Body of pancreas (tissue), 4 donors: ENCODE results near the gene ELOVL6. TPM values are rescaled to one million over a fixed set of nuclear protein-coding genes. Genes with fewer than 3 reads are reported as not detected.
A peak's percentile ranks its signal among the peaks of the same experiment; 100 is the strongest.

ENCODE experiments used
- ATAC-seq: fragments of 150-250 bp; one replicate; pipeline ENCODE4 v1.9.1; 2016
- DNase-seq, 4 donors: peaks; one replicate each; pipeline ENCODE4 v3.0.0-alpha.2; 2019
- H3K27ac ChIP-seq, 4 donors: fragments of 200-600 bp; sonication (generic); 1 replicate in 3 of 4; 2 replicates in 1 of 4; pipeline versions ENCODE4 v1.5.1 to v1.6.1; 2016 to 2019; ENCODE audit warnings: mild to moderate bottlenecking in 1 of 4, mixed read lengths in 1 of 4, moderate library complexity in 1 of 4
- H3K27me3 ChIP-seq, 2 donors: fragments of 200-600 bp; sonication (generic); one replicate each; pipeline ENCODE4 v1.6.0; 2016; ENCODE audit warnings: mild to moderate bottlenecking in 1 of 2
- H3K36me3 ChIP-seq, 2 donors: fragments of 200-600 bp; sonication (generic); replicated peaks in 1 of 2; 2 replicates each; pipeline ENCODE4 v1.5.1; 2016; ENCODE audit warnings: low read depth in 2 of 2; ENCODE audit not compliant: insufficient read depth in 1 of 2
- H3K4me1 ChIP-seq: fragments of 200-600 bp; sonication (generic); one replicate; pipeline ENCODE4 v1.6.0; 2016
- H3K4me3 ChIP-seq, 2 donors: fragments of 200-600 bp; sonication (generic); 1 replicate in 1 of 2; 2 replicates in 1 of 2; pipeline ENCODE4 v1.5.1; 2016 to 2019
- H3K9me3 ChIP-seq, 3 donors: fragments of 200-600 bp; sonication (generic); 1 replicate in 2 of 3; 2 replicates in 1 of 3; pipeline ENCODE4 v1.5.1; 2016
- CTCF ChIP-seq, 7 experiments: fragments of 450-650 bp in 4 of 7; fragments of 200-600 bp in 3 of 7; sonication (generic) in 3 of 7; IDR thresholded peaks; one replicate each; pipeline ENCODE4 v1.5.1; 2016 to 2019; ENCODE audit warnings: antibody characterized with exemption in 7 of 7
- POLR2A ChIP-seq, 3 donors: fragments of 450-650 bp; IDR thresholded peaks; one replicate each; pipeline ENCODE4 v1.6.1; 2016; ENCODE audit warnings: antibody characterized with exemption in 3 of 3, mild to moderate bottlenecking in 2 of 3
- WGBS, 2 donors: methylation state at CpG; one replicate each; pipeline ENCODE4 v1.1.5; 2017; 5-methylcytosine and 5-hydroxymethylcytosine counted together
- intact Hi-C: fragments of 100-400 bp; cut with DNase I; formaldehyde crosslinking; loops from one replicate; pipeline ENCODE4 v1.15.1; 2023
- total RNA-seq, 2 donors: library from RNA; depleted of rRNA; stranded (reverse); fragments of >200 nt; gene quantifications; one replicate each; pipeline ENCODE4 v1.1.0, GENCODE V29; 2016

ELOVL6 gene
- total RNA-seq, 2 donors from 2014 or later = 0.78 to 0.99 TPM

DNA sequence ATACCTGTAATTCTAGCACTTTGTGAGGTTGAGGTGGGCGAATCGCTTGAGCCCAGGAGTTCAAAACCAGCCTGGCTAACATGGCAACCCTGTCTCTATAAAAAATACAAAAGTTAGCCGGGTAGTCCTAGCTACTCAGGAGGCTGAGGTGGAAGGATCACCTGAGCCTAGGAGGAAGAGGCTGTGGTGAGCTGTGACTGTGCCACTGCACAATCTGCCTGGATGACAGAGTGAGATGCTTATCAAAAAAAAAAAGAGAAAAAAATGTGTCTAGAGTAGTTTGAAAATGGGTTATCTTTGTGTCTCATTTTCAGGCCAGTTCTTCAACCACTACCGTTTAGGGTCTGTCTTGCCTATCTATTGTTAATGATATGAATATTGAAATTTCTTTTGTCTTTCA lies 187.6 kb downstream of the ELOVL6 start:
- Histone ChIP-seq H3K36me3 (no peaks in the 10 kb centered on the region), H3K27me3 (no peaks in the 10 kb centered on the region), H3K27ac (no peak overlapping the region), H3K4me1 (no peaks in the 10 kb centered on the region), H3K4me3 (no peak overlapping the region), H3K9me3 (no peaks in the 10 kb centered on the region)
- intact Hi-C loops = no loop called here
- ATAC-seq (no peak), DNase-seq (no peak)
- TF ChIP-seq POLR2A (IDR thresholded peaks at IDR 0.05) (no peak), CTCF (IDR thresholded peaks at IDR 0.05) (no peak)
- WGBS, 2 donors = 84 to 85% methylated on average over 4 of the region's 4 CpGs

DNA sequence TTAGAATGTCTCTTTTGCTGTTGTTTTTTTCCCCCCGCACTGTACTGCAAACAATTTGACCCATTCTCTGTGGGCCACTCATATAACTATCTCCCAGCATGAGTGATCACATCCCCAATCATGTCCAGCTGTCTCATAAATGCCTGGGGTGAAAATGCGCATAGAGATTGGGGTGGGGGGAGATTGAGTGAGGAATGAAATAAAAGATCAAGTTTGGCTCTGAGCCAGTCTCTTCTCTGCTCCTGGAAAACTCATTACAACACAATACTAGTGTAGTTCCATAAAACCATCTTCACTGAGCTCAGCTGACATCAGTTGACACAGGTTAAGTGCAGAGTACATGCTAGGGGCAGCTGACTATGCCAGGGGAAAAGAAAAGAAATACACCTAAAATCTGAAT lies 188.9 kb downstream of the ELOVL6 start:
- ATAC-seq (no peak), DNase-seq (no peak)
- H3K4me3 ChIP-seq = no peak overlapping the region
- H3K4me1 ChIP-seq = no peaks in the 10 kb centered on the region
- TF ChIP-seq POLR2A (IDR thresholded peaks at IDR 0.05) (no peak), CTCF (IDR thresholded peaks at IDR 0.05) (no peak)
- H3K36me3 ChIP-seq = no peaks in the 10 kb centered on the region
- no peaks in the 10 kb centered on the region for H3K9me3 ChIP-seq
- no peak overlapping the region for H3K27ac ChIP-seq
- intact Hi-C loops = no loop called here
- 95 to 96% methylated on average over 2 of the region's 2 CpGs for WGBS, 2 donors
- H3K27me3 ChIP-seq = no peaks in the 10 kb centered on the region

DNA sequence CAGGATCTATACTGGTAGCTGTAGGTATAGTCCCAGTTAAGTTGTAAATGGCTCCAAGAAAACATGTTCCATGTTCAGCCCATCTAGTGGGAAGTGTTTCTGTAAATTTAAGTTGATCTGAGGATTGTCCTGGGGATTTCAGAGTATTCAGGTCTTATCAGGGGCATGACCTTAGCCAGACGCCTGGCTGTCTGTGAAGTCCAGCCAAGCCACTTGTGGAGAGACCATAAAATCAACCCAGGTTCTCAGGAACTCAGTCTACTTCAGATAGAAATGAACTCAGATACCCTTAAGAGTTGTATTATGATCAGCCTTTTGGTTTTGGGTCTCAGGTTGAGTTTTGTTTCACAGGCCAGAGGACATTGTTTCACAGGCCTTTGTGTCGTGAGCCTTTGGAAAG lies 189.9 kb downstream of the ELOVL6 start:
- DNase-seq (no peak), ATAC-seq (no peak)
- no peaks in the 10 kb centered on the region for H3K27me3 ChIP-seq
- H3K9me3 ChIP-seq = no peaks in the 10 kb centered on the region
- TF ChIP-seq CTCF (IDR thresholded peaks at IDR 0.05) (no peak), POLR2A (IDR thresholded peaks at IDR 0.05) (no peak)
- H3K27ac ChIP-seq = no peak overlapping the region
- no peak overlapping the region for H3K4me3 ChIP-seq
- no peaks in the 10 kb centered on the region for H3K36me3 ChIP-seq
- no peaks in the 10 kb centered on the region for H3K4me1 ChIP-seq
- 64 to 79% methylated on average over 2 of the region's 2 CpGs for WGBS, 2 donors
- intact Hi-C loops = no loop called here

DNA sequence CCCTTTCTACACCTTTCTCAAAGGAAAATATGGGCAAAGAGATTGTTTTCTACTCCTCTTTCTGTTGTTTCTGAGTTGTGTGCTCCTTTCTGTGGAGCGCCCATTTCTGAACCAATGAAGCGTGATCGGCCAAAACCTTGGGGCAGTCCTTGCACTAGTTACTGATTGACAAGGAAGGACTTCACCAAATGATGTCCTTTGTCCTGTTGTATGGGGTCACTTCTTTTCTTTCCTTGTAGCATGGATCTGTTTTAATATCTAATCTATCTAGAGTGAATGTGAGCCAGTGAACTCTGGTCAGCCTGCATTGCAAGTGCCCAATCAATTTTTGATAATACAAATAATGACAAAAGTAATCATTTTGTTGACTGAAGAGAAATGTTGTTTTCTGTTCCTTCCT lies 191.2 kb downstream of the ELOVL6 start:
- no peaks in the 10 kb centered on the region for H3K27me3 ChIP-seq
- WGBS, 2 donors = 73 to 86% methylated on average over 3 of the region's 3 CpGs
- ATAC-seq (no peak), DNase-seq (no peak)
- no peak overlapping the region for H3K27ac ChIP-seq
- intact Hi-C loops = no loop called here
- no peak for TF ChIP-seq POLR2A (IDR thresholded peaks at IDR 0.05)
- no peak for TF ChIP-seq CTCF (IDR thresholded peaks at IDR 0.05)
- no peaks in the 10 kb centered on the region for H3K36me3 ChIP-seq
- H3K4me3 ChIP-seq = no peak overlapping the region
- H3K9me3 ChIP-seq = no peaks in the 10 kb centered on the region
- H3K4me1 ChIP-seq = no peaks in the 10 kb centered on the region

- TF ChIP-seq CTCF (IDR thresholded peaks at IDR 0.05) = peak; percentile 21 to 64 (median 57)
- TF ChIP-seq POLR2A (IDR thresholded peaks at IDR 0.05) = no peak
- H3K27ac ChIP-seq = no peak overlapping the region
- no peak overlapping the region for H3K4me3 ChIP-seq
- no peaks in the 10 kb centered on the region for H3K9me3 ChIP-seq
- H3K4me1 ChIP-seq = no peaks in the 10 kb centered on the region
- H3K27me3 ChIP-seq = no peaks in the 10 kb centered on the region
- no peak for DNase-seq
- 19 to 43% methylated on average over 1 of the region's 1 CpG for WGBS, 2 donors
- no peaks in the 10 kb centered on the region for H3K36me3 ChIP-seq
- peak; percentile 53 for ATAC-seq
- intact Hi-C loops = no loop called here
These were observed 192.9 kb downstream of the ELOVL6 start for GRCh38 chr4:110005461-110006056.
